NOMO-1 (cell line): ENCODE results near the gene TWF1.
"Not testable (repeated sequence)": the region's sequence is repeated elsewhere in the genome, so short reads cannot be mapped to it uniquely, and the experiment has no call there.

Experiments used
- DNase-seq, 2 experiments: peaks; one replicate each; lab custom pipeline; 2025; ENCODE audit not compliant: unreplicated experiment in 2 of 2; lab: John Stamatoyannopoulos, UW

TWF1 gene

GRCh38 chr12:43806737-43807072 is 588 bp upstream of the TWF1 start:
- DNase-seq: no peak

GRCh38 chr12:43805149-43805859 is 813 bp downstream of the TWF1 start:
- DNase-seq: peak in 1 of 2 experiments; percentile 25

GRCh38 chr12:43797561-43798217 is 8.4 kb downstream of the TWF1 start:
- DNase-seq: no peak

GRCh38 chr12:43795716-43796280 is 10.3 kb downstream of the TWF1 start:
- peak; percentile 6 to 52 for DNase-seq

GRCh38 chr12:43789941-43790340 is 16.2 kb downstream of the TWF1 start:
- no peak for DNase-seq

- DNase-seq: no peak
Measured at GRCh38 chr12:43786899-43787693, 19.0 kb downstream of the TWF1 start.

GRCh38 chr12:43776498-43776897 is 29.6 kb downstream of the TWF1 start:
- DNase-seq: peak in 1 of 2 experiments; percentile 20

- no peak for DNase-seq
Measured at GRCh38 chr12:43766291-43766690, 39.8 kb downstream of the TWF1 start.

- DNase-seq: no peak
Measured at GRCh38 chr12:43764528-43764927, 41.6 kb downstream of the TWF1 start.

- DNase-seq: no peak
Measured at GRCh38 chr12:43763769-43764168, 42.3 kb downstream of the TWF1 start.

GRCh38 chr12:43762596-43762995 is 43.5 kb downstream of the TWF1 start:
- peak in 1 of 2 experiments; percentile 27 for DNase-seq

GRCh38 chr12:43761500-43761899 is 44.6 kb downstream of the TWF1 start:
- DNase-seq: no peak

- no peak for DNase-seq
Measured at GRCh38 chr12:43760396-43760795, 45.7 kb downstream of the TWF1 start.

GRCh38 chr12:43758728-43759563 is 47.2 kb downstream of the TWF1 start, which contains the start of the genes IRAK4 and PUS7L:
TSS of gene IRAK4 (plus strand) at chr12:43758951. CDS start at chr12:43768112, 9,161 bp downstream.
TSS of gene PUS7L (minus strand) at chr12:43758790. CDS start at chr12:43755245, 3,545 bp downstream.
- DNase-seq: peak; percentile 95 to 98

- no peak for DNase-seq
Measured at GRCh38 chr12:43758247-43758727, 47.8 kb downstream of the TWF1 start.

GRCh38 chr12:43754015-43754414 is 52.1 kb downstream of the TWF1 start:
- no peak for DNase-seq

- DNase-seq: not testable (repeated sequence)
Measured at GRCh38 chr12:43751360-43751759, 54.8 kb downstream of the TWF1 start.

- no peak for DNase-seq
Measured at GRCh38 chr12:43750814-43751213, 55.3 kb downstream of the TWF1 start.

GRCh38 chr12:43749016-43749415 is 57.1 kb downstream of the TWF1 start:
- no peak for DNase-seq

- DNase-seq: no peak
Measured at GRCh38 chr12:43744826-43745225, 61.3 kb downstream of the TWF1 start.
